ENCODE data around the gene COQ8A.

COQ8A gene
- long read RNA-seq, transcript COQ8A-201 (15 exons, 2,872 nt): major isoform, 916 of 1,094 reads
- long read RNA-seq, partial matches to known transcripts: 45 of 1,094 reads
- long read RNA-seq, other reads (novel, unspliced or antisense): 132 of 1,094 reads

DNA sequence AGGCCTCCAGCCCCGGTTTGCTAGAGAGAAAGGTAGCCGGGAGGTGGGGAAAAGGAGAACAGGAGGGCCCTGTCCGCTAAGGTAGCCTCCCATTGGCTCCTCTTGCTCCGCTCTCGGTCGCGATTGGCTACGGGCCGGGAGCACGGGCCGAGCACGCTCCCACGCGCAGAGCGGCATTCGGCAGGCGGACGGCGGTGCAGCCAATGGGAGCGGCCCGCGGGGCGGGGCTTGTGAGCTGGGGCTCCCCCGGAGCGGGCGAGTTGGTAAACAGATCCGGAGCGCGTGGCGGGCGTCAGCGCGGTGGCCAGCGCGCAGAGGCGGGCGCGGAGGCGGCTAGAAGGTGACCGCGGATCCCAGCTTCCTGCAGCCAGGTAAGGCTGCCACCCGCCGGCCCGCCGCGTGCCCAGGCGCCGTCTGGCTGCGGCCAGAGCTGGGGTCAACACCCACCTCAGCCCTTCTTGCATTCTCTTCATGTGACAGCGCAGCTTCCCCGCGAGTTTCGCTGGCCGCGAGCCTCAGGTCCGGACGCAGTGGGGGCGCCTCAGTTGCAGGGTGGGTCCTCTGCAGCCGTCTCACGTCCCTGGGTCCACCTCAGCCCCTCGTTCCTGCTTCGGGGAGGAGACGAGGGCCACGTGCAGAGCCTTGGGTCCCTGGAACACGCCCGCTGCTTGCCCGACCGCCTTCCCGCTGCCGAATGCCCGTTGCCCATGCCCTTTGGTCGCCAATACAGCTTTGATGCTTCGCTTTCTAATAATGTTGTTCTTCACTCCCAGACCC is at the start of gene COQ8A:
Gene COQ8A (plus strand): TSS at position 266 of the 777 bp plus-strand sequence. CDS start 21,092 bp downstream, outside the sequence.
- peak; percentile 98 to 99 for DNase-seq (ENCODE audit: low read depth in 1 of 2, low spot score in 1 of 2)
- Histone ChIP-seq H3K27me3 (ENCODE audit: insufficient read depth, poor library complexity, severe bottlenecking) (no peaks in the 10 kb centered on the region), H3K4me3 (replicated peaks; ENCODE audit: insufficient read depth, low read length) (peak within 1 kb of the TSS; percentile 94), H3K27ac (replicated peaks) (peak within 1 kb of the TSS; percentile 99)
- TF ChIP-seq SPI1 (IDR thresholded peaks at IDR 0.05; ENCODE audit: borderline replicate concordance, low read depth) (peak; percentile 70; the same call in 1 of the 2 replicates), CTCF (IDR thresholded peaks at IDR 0.05; ENCODE audit: insufficient read depth, low read length) (no peak), POLR2AphosphoS5 (IDR thresholded peaks at IDR 0.05; ENCODE audit: low read depth) (no peak; the same call in 1 of the 2 replicates)

- Histone ChIP-seq H3K27me3 (ENCODE audit: insufficient read depth, poor library complexity, severe bottlenecking) (no peaks in the 10 kb centered on the region), H3K27ac (replicated peaks) (no peak overlapping the region), H3K4me3 (replicated peaks; ENCODE audit: insufficient read depth, low read length) (no peak overlapping the region)
- DNase-seq (ENCODE audit: low read depth in 1 of 2, low spot score in 1 of 2): no peak
- TF ChIP-seq POLR2AphosphoS5 (IDR thresholded peaks at IDR 0.05; ENCODE audit: low read depth): no peak
These were observed 49.6 kb upstream of the COQ8A start for GRCh38 chr1:226890331-226891108.

- H3K27ac ChIP-seq (replicated peaks): no peak overlapping the region
- H3K27me3 ChIP-seq (ENCODE audit: insufficient read depth, poor library complexity, severe bottlenecking): no peaks in the 10 kb centered on the region
- H3K4me3 ChIP-seq (replicated peaks; ENCODE audit: insufficient read depth, low read length): no peak overlapping the region
- TF ChIP-seq, protein P1, sequence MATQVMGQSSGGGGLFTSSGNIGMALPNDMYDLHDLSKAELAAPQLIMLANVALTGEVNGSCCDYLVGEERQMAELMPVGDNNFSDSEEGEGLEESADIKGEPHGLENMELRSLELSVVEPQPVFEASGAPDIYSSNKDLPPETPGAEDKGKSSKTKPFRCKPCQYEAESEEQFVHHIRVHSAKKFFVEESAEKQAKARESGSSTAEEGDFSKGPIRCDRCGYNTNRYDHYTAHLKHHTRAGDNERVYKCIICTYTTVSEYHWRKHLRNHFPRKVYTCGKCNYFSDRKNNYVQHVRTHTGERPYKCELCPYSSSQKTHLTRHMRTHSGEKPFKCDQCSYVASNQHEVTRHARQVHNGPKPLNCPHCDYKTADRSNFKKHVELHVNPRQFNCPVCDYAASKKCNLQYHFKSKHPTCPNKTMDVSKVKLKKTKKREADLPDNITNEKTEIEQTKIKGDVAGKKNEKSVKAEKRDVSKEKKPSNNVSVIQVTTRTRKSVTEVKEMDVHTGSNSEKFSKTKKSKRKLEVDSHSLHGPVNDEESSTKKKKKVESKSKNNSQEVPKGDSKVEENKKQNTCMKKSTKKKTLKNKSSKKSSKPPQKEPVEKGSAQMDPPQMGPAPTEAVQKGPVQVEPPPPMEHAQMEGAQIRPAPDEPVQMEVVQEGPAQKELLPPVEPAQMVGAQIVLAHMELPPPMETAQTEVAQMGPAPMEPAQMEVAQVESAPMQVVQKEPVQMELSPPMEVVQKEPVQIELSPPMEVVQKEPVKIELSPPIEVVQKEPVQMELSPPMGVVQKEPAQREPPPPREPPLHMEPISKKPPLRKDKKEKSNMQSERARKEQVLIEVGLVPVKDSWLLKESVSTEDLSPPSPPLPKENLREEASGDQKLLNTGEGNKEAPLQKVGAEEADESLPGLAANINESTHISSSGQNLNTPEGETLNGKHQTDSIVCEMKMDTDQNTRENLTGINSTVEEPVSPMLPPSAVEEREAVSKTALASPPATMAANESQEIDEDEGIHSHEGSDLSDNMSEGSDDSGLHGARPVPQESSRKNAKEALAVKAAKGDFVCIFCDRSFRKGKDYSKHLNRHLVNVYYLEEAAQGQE (IDR thresholded peaks at IDR 0.05; ENCODE audit: insufficient replicate concordance, low read depth): no peak
- TF ChIP-seq GABPA (IDR thresholded peaks at IDR 0.05; ENCODE audit: low read depth): no peak
- TF ChIP-seq CTCF (IDR thresholded peaks at IDR 0.05; ENCODE audit: insufficient read depth, low read length): no peak
- no peak for TF ChIP-seq SPI1 (IDR thresholded peaks at IDR 0.05; ENCODE audit: borderline replicate concordance, low read depth)
- no peak for TF ChIP-seq POLR2AphosphoS5 (IDR thresholded peaks at IDR 0.05; ENCODE audit: low read depth)
- no peak for DNase-seq (ENCODE audit: low read depth in 1 of 2, low spot score in 1 of 2)
These were observed 48.7 kb upstream of the COQ8A start for GRCh38 chr1:226891346-226891745.

- no peaks in the 10 kb centered on the region for H3K27me3 ChIP-seq (ENCODE audit: insufficient read depth, poor library complexity, severe bottlenecking)
- no peak for TF ChIP-seq GABPA (IDR thresholded peaks at IDR 0.05; ENCODE audit: low read depth)
- TF ChIP-seq, protein P1 (IDR thresholded peaks at IDR 0.05; ENCODE audit: insufficient replicate concordance, low read depth): no peak
- no peak overlapping the region for H3K4me3 ChIP-seq (replicated peaks; ENCODE audit: insufficient read depth, low read length)
- no peak overlapping the region for H3K27ac ChIP-seq (replicated peaks)
- no peak for DNase-seq (ENCODE audit: low read depth in 1 of 2, low spot score in 1 of 2)
These were observed 48.1 kb upstream of the COQ8A start for GRCh38 chr1:226891846-226892523.
